ENCODE measurements around the gene RPS29.

The RPS29 gene

GRCh38 chr14:49549446-49549845, 36.7 kb downstream of the RPS29 start:
- DNase-seq: no peak

DNA sequence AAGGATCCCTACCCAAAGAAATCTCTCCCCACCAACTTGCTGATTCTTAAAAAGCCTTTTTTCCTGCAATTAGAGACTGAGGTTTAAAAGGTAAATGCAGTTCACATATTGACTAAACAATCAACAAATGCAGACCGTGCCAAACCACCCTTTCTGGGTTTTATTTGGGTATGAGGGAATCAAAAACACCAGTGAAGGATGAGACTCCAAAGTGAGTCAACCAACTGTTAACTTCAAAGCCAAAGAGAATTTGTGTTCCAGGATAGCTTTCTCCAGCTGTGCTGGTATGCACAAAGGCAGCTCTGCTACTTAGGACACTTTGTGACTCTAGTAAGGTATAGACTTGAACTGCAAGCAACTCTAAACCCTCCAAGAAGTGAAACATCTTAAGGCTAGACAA, 39.4 kb downstream of the RPS29 start:
- no peak for DNase-seq

DNA sequence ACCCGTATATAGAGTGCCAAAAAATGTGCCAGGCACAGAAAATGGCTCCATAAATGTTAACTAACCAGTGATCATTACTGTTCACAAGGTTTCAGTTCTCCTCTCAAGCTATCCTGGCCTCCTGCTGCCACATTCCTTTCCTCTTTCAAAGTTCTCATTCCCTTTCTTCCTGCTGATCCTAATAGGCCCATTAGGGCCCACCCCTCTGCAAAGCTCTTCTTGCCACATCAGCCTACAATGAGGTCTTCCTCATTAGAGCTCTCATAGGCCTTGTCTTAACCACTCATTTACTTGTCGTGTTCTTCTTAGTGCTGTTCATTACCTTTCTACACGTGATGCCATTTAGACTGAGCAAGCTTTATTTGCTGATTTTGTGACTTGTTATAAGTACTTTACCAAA, 40.5 kb downstream of the RPS29 start:
- no peak for DNase-seq

DNA sequence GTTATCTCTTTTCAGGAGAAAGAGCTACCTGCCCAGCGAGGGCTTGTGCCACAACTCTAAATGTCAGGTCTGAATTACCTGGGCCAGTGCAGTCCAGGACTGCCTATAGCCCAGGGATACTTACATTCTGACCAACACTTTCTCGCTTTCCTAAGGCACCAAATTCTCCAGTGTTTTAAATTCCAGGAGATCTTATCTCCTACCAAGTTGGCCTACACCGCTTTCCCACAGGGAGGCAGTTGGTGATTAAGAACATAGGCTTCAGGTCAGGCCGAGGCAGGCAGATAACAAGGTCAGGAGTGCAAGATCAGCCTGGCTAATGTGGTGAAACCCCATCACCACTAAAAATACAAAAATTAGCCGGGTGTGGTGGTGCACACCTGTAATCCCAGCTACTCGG, 41.1 kb downstream of the RPS29 start:
- no peak for DNase-seq

DNA sequence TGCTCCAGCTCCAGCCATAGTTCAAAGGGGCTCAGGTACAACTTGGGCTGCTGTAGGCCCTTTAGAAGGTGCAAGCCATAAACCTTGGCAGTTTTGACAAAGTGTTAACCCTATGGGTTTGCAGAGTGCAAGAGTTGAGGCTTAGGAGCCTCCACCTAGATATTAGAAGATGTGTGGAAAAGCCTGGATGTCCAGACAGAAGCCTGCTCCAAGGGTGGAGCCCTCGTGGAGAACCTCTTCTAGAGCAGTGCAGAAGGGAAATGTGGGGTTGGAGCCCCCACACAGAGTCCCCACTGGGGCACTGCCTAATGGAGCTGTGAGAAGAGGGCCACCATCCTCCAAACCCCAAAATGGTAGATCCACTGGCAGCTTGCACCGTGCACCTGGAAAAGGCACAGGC, 45.1 kb downstream of the RPS29 start:
- no peak for DNase-seq

DNA sequence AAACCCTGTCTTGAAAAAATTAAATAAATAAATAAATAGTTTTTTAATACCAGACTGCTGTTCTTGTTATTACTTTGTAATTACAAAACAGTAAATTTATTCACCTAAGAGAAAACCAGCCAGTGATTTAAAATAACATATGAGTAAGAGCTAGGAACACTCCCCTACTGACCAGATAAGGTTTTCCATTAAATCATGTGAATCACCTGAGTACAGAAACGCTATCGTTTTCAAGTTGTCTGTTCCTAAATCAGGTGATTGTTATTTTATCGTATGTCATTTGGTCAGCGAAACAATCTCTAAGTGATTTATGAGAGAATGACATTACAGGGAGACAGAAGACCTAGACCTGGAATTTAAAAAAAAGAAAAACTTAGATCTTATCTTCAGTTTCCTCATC, 47.3 kb downstream of the RPS29 start:
- DNase-seq: no peak
